LNCaP clone FGC (cell line): ENCODE measurements around the gene SSC5D.
A peak's percentile ranks its signal among the peaks of the same experiment; 100 is the strongest.

Experiments used
- DNase-seq: peaks from one replicate; pipeline ENCODE4 v3.0.0-alpha.2; 2011; ENCODE audit warnings: low read depth
- H3K4me3 ChIP-seq: 2 replicates; pipeline ENCODE4 v1.5.1; 2011; ENCODE audit warnings: mild to moderate bottlenecking, low read depth, low read length, control low read depth
- CTCF ChIP-seq: IDR thresholded peaks from 2 replicates; pipeline ENCODE4 v1.5.1; 2012; ENCODE audit warnings: mild to moderate bottlenecking; ENCODE audit not compliant: control insufficient read depth, insufficient read depth; ENCODE audit errors: extremely low read depth

Gene SSC5D

DNA sequence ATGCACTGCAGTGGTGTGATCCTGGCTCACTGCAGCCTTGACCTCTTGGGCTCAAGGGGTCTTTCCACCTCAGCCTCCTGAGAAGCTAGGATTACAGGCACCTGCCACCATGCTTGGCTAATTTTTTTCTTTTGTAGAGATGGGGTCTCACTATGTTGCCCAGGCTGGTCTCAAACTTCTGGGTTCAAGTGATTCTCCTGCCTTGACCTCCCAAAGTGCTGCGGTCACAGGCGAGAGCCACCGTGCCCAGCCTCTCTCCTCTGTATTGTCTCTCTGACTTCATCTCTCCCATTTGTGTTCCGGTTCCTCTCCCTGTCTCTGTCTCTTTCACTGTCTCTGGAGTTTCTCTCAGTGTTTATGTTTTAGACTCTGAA is 22.0 kb upstream of the SSC5D start:
- no peak for DNase-seq
- no peak overlapping the region for H3K4me3 ChIP-seq
- no peak for TF ChIP-seq CTCF

- peak; percentile 88 for TF ChIP-seq CTCF
- no peak for DNase-seq
- H3K4me3 ChIP-seq, result no peak overlapping the region
Observed at GRCh38 chr19:55467236-55468053, 20.8 kb upstream of the SSC5D start.

DNA sequence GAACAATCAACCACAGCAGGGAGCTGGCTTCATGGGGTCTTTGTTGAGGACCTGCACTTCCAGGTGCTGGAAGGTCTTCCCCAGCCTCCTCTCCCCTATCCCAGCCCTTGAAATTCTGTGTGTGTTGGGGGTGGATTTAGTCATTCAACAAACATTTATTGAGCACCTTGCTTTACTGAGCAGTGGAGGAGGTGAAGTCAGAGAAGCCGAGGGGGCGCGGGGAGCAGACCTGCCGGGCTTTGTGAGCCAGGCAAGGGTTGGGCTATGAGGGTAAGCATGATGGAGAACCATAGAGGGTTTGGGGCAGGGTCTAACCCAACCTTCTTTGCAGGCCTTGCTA is 20.2 kb upstream of the SSC5D start:
- H3K4me3 ChIP-seq, result no peak overlapping the region
- TF ChIP-seq CTCF, result no peak
- DNase-seq, result no peak

GRCh38 chr19:55471266-55471665 is 17.0 kb upstream of the SSC5D start:
- no peak overlapping the region for H3K4me3 ChIP-seq
- TF ChIP-seq CTCF, result no peak
- no peak for DNase-seq

GRCh38 chr19:55472463-55472862 is 15.8 kb upstream of the SSC5D start:
- DNase-seq, result no peak
- TF ChIP-seq CTCF, result no peak
- no peak overlapping the region for H3K4me3 ChIP-seq

DNA sequence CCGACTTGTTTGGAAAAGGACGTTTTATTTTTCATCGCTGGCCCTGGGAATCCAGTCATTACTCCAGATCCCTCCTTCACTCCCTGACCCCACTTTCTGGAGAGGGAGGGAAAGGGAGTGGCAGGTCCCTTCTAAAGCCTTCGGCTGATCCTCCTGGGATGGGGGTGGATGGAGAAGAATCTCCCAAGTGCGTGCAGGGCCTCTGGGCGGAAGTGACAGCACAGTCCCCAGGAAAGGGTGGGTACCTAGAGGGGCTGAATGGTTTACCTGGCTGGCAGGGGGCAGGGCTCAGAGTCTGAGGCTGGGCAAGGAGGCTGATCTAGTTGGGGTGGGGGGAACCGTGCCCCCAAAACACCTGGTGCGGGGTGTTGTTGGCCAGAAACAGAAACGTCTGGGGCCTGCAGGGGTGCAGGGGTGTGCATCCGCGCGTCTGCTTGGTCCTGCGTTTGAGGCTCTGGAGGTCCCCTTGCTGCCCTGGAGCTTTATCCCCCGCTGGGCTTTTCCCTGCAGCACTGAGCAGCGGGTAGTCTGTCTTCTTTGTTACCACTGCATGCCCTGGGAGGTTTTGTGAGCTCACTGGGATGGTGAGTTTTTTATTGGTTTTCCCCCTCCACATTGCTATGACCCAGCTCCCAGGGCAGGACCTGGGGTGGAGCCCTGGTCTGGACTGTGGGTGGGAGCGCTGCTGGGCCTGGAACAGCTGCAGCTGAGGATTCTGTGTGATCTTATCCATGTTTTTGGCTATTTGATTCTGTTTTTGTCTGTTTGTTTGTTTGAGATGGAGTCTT is 14.8 kb upstream of the SSC5D start:
- no peak overlapping the region for H3K4me3 ChIP-seq

More for the DNA sequence above, 14.8 kb upstream of the SSC5D start:
- no peak for DNase-seq
- TF ChIP-seq CTCF, result no peak
